GM12891 (cell line): ENCODE measurements around the gene ZFP36.

ENCODE experiments used
- PAX5 ChIP-seq: IDR thresholded peaks from 2 replicates; pipeline ENCODE4 v1.6.1; 2011; ENCODE audit warnings: low read length, moderate library complexity, mild to moderate bottlenecking; ENCODE audit not compliant: insufficient read depth, severe bottlenecking
- POLR2A ChIP-seq: IDR thresholded peaks from 2 replicates; pipeline ENCODE4 v1.6.1; 2011; ENCODE audit warnings: low read depth, low read length, control low read depth
- SPI1 ChIP-seq: IDR thresholded peaks from 2 replicates; pipeline ENCODE4 v1.6.1; 2011; ENCODE audit warnings: low read depth, low read length, control low read depth

DNA sequence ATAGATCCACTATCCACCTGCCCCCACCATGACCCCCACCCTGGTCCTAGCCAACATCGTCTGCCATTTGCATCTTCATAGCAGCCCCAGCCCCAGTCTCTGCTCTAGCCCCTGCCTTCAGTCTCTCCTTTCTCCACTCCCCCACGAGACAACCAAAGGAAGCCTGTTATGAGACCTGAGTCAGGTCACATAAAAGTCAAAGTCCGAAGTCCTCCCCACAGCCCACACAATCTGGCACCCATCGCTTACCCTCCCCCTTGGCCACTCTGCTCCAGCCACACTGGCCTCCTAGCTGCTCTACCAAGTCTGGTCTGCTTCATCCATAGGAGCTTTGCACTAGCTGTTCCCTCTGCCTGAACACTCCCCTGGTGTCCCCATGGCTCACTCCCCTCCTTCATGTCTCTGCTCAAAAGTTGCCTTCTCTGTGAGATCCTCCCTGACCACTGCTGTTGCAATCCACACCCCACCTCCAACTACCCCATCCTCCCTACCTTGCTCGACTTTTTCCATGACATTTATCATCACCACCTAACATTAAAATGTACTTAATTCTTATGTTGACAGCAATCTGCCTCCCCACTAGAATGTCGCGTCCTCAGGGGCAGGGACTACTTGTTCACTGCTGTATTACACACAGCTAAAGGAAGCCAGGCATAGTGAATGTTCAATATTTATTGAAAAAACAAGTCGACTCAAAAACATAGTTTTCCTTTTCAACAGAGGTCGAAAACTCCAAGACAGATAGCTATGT, 4.6 kb downstream of the ZFP36 start:
- TF ChIP-seq SPI1, result no peak
- TF ChIP-seq PAX5, result no peak
- TF ChIP-seq POLR2A, result peak; percentile 48
